Activated CD8-positive, alpha-beta T cell treated with anti-CD3 and anti-CD28 coated beads for 36 hours (primary cell): ENCODE results near the gene BMERB1. TPM values are rescaled to one million over a fixed set of nuclear protein-coding genes. Genes with fewer than 3 reads are reported as not detected.
A peak's percentile ranks its signal among the peaks of the same experiment; 100 is the strongest.

Source experiments
- ATAC-seq: fragments of 200-7000 bp; cut with Tn5 transposase; one replicate; pipeline ENCODE4 v1.10.0; 2021; ENCODE audit warnings: mild to moderate bottlenecking, moderate library complexity
- CTCF ChIA-PET: fragments of 350-600 bp; sonication (Branson Sonifier 250); formaldehyde crosslinking; loops from one replicate; lab custom pipeline; 2021; ENCODE audit warnings: antibody characterized with exemption; lab: Charles Lee
- POLR2A ChIA-PET: fragments of 350-600 bp; sonication (Branson Sonifier 250); formaldehyde crosslinking; loops from one replicate; lab custom pipeline; 2021; ENCODE audit warnings: antibody characterized with exemption; lab: Charles Lee
- DNase-seq: peaks from one replicate; pipeline ENCODE4 v3.0.0-alpha.2; 2020
- H3K27ac Mint-ChIP-seq: one replicate; pipeline ENCODE4 v1.8.0; 2021; ENCODE audit warnings: mild to moderate bottlenecking, mixed read lengths
- H3K27me3 Mint-ChIP-seq: one replicate; pipeline ENCODE4 v1.8.0; 2021; ENCODE audit warnings: mixed read lengths
- H3K36me3 Mint-ChIP-seq: one replicate; pipeline ENCODE4 v1.8.0; 2021; ENCODE audit warnings: low read depth, mixed read lengths
- H3K4me1 Mint-ChIP-seq: one replicate; pipeline ENCODE4 v1.8.0; 2021; ENCODE audit warnings: low read depth, mixed read lengths
- H3K4me3 Mint-ChIP-seq: one replicate; pipeline ENCODE4 v1.8.0; 2021; ENCODE audit warnings: mild to moderate bottlenecking, moderate library complexity, mixed read lengths
- H3K9me3 Mint-ChIP-seq: one replicate; pipeline ENCODE4 v1.8.0; 2021; ENCODE audit warnings: mixed read lengths
- CTCF ChIP-seq: fragments of 200-600 bp; IDR thresholded peaks from one replicate; pipeline ENCODE4 v1.8.0; 2022; ENCODE audit warnings: antibody characterized with exemption, mild to moderate bottlenecking
- intact Hi-C: fragments of 100-400 bp; cut with micrococcal nuclease; formaldehyde crosslinking; loops from one replicate; pipeline ENCODE4 v1.10.0; 2022
- total RNA-seq, 2 experiments: library from RNA; stranded (reverse); gene quantifications; one replicate each; pipeline ENCODE4 v1.2.3, GENCODE V29; 2021

BMERB1 gene
- total RNA-seq, 2 experiments from 2014 or later: 14.0 to 14.1 TPM

GRCh38 chr16:15618392-15618791 is 184.0 kb downstream of the BMERB1 start:
- ChIA-PET POLR2A (no interaction called here), CTCF (no interaction called here)
- DNase-seq (no peak), ATAC-seq (no peak)
- peaks cover 52% of the 10 kb centered on the region for H3K36me3 Mint-ChIP-seq
- TF ChIP-seq CTCF: no peak
- H3K9me3 Mint-ChIP-seq: no peaks in the 10 kb centered on the region
- peak overlapping the region; percentile 11 for H3K27ac Mint-ChIP-seq
- H3K27me3 Mint-ChIP-seq: no peaks in the 10 kb centered on the region
- no peak overlapping the region for H3K4me3 Mint-ChIP-seq
- intact Hi-C loops: no loop called here
- no peaks in the 10 kb centered on the region for H3K4me1 Mint-ChIP-seq

- POLR2A ChIA-PET: interaction anchor here (1.0 kb wide), 1 partner anchor 10 kb away, joined by 3 read pairs; no protein-coding TSS in a partner anchor
Measured at GRCh38 chr16:15620611-15621195, 186.3 kb downstream of the BMERB1 start.

GRCh38 chr16:15621456-15621855 is 187.1 kb downstream of the BMERB1 start:
- intact Hi-C loops: no loop called here
- Mint-ChIP-seq H3K27ac (no peak overlapping the region), H3K27me3 (no peaks in the 10 kb centered on the region), H3K9me3 (no peaks in the 10 kb centered on the region), H3K4me1 (peaks cover 7% of the 10 kb centered on the region), H3K36me3 (peaks cover 53% of the 10 kb centered on the region), H3K4me3 (no peak overlapping the region)
- CTCF ChIA-PET: interaction anchor here (1.0 to 1.9 kb wide), 3 partner anchors 12 to 194 kb away, joined by 3 to 5 read pairs (median 4); no protein-coding TSS in a partner anchor
- ATAC-seq (no peak), DNase-seq (no peak)
- TF ChIP-seq CTCF: no peak
- POLR2A ChIA-PET: interaction anchor here (0.6 to 1.0 kb wide), 3 partner anchors 9 to 43 kb away, joined by 3 read pairs; no protein-coding TSS in a partner anchor

More at GRCh38 chr16:15620611-15621195, 186.3 kb downstream of the BMERB1 start:
- ATAC-seq: no peak
- CTCF ChIA-PET: interaction anchor here (1.7 kb wide), 1 partner anchor 193 kb away, joined by 4 read pairs; no protein-coding TSS in a partner anchor
- H3K9me3 Mint-ChIP-seq: no peaks in the 10 kb centered on the region
- no peak for DNase-seq
- H3K27me3 Mint-ChIP-seq: no peaks in the 10 kb centered on the region
- H3K4me3 Mint-ChIP-seq: no peak overlapping the region
- intact Hi-C loops: no loop called here
- H3K27ac Mint-ChIP-seq: no peak overlapping the region
- peaks cover 59% of the 10 kb centered on the region for H3K36me3 Mint-ChIP-seq
- TF ChIP-seq CTCF: no peak
- peaks cover 7% of the 10 kb centered on the region for H3K4me1 Mint-ChIP-seq

GRCh38 chr16:15621889-15622288 is 187.5 kb downstream of the BMERB1 start:
- CTCF ChIA-PET: interaction anchor here (1.0 to 1.9 kb wide), 4 partner anchors 12 to 194 kb away, joined by 3 to 5 read pairs (median 4); no protein-coding TSS in a partner anchor
- POLR2A ChIA-PET: interaction anchor here (0.6 to 1.0 kb wide), 4 partner anchors 8 to 43 kb away, joined by 3 to 5 read pairs (median 3); no protein-coding TSS in a partner anchor
- Mint-ChIP-seq H3K4me3 (no peak overlapping the region), H3K27me3 (no peaks in the 10 kb centered on the region), H3K27ac (no peak overlapping the region), H3K9me3 (no peaks in the 10 kb centered on the region), H3K4me1 (peaks cover 7% of the 10 kb centered on the region), H3K36me3 (peaks cover 50% of the 10 kb centered on the region)
- no peak for TF ChIP-seq CTCF
- ATAC-seq (no peak), DNase-seq (no peak)
- intact Hi-C loops: no loop called here
